ENCODE measurements around the gene POU2AF1. TPM values are rescaled to one million over a fixed set of nuclear protein-coding genes. Genes with fewer than 3 reads are reported as not detected.
A peak's percentile ranks its signal among the peaks of the same experiment; 100 is the strongest.

Gene POU2AF1
- total RNA-seq, 3 donors from 2014 or later: 0.16 to 5.6 (median 3.5) TPM

- H3K27me3 ChIP-seq: no peaks in the 10 kb centered on the region
- intact Hi-C loops (cut with DNase I; ENCODE audit: low total_unique reads): no loop called here
- no peaks in the 10 kb centered on the region for H3K9me3 ChIP-seq
- H3K4me3 ChIP-seq: no peak overlapping the region
- no peak for TF ChIP-seq CTCF (IDR thresholded peaks at IDR 0.05)
- TF ChIP-seq POLR2A (IDR thresholded peaks at IDR 0.05): no peak
- no peak for TF ChIP-seq POLR2AphosphoS5 (IDR thresholded peaks at IDR 0.05)
- no peaks in the 10 kb centered on the region for H3K4me1 ChIP-seq
- H3K27ac ChIP-seq: no peak overlapping the region
- H3K36me3 ChIP-seq: no peaks in the 10 kb centered on the region
- no peak for DNase-seq (ENCODE audit: low spot score in 2 of 2)
Measured at GRCh38 chr11:111365722-111366559, 13.1 kb downstream of the POU2AF1 start.

- TF ChIP-seq POLR2AphosphoS5 (IDR thresholded peaks at IDR 0.05): no peak
- no peak for TF ChIP-seq CTCF (IDR thresholded peaks at IDR 0.05)
- TF ChIP-seq POLR2A (IDR thresholded peaks at IDR 0.05): no peak
- intact Hi-C loops (cut with DNase I; ENCODE audit: low total_unique reads): no loop called here
- H3K4me1 ChIP-seq: no peaks in the 10 kb centered on the region
- no peaks in the 10 kb centered on the region for H3K9me3 ChIP-seq
- no peak for DNase-seq (ENCODE audit: low spot score in 2 of 2)
- H3K27me3 ChIP-seq: no peaks in the 10 kb centered on the region
- no peak overlapping the region for H3K27ac ChIP-seq
- H3K36me3 ChIP-seq: no peaks in the 10 kb centered on the region
- H3K4me3 ChIP-seq: no peak overlapping the region
Measured at GRCh38 chr11:111364503-111364902, 14.6 kb downstream of the POU2AF1 start.

DNA sequence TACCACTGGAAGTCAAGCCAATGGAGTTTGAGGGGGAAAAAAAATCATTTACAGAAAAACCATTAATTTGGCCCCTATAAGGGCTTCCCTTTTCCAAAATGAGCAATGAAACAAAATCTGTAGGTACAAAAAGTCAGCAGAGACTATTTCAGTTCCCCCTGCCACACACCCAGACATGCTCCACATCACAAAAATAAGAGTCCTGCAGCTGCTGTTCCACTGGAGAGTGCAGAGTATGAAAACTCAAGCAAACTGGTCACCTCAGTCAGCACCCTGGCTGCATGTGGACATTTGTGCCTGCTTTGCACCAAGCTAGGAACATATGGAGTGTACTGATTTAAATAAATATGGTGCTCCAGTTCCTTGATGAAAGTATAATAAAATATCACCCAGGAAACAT is 15.1 kb downstream of the POU2AF1 start:
- intact Hi-C loops (cut with DNase I; ENCODE audit: low total_unique reads): no loop called here
- Histone ChIP-seq H3K27me3 (no peaks in the 10 kb centered on the region), H3K27ac (no peak overlapping the region), H3K9me3 (no peaks in the 10 kb centered on the region), H3K36me3 (no peaks in the 10 kb centered on the region), H3K4me3 (no peak overlapping the region), H3K4me1 (no peaks in the 10 kb centered on the region)
- DNase-seq (ENCODE audit: low spot score in 2 of 2): no peak
- TF ChIP-seq POLR2A (IDR thresholded peaks at IDR 0.05) (no peak), CTCF (IDR thresholded peaks at IDR 0.05) (no peak), POLR2AphosphoS5 (IDR thresholded peaks at IDR 0.05) (no peak)

- Histone ChIP-seq H3K4me3 (no peak overlapping the region), H3K27me3 (no peaks in the 10 kb centered on the region), H3K27ac (no peak overlapping the region), H3K4me1 (no peaks in the 10 kb centered on the region), H3K36me3 (no peaks in the 10 kb centered on the region), H3K9me3 (no peaks in the 10 kb centered on the region)
- DNase-seq (ENCODE audit: low spot score in 2 of 2): peak in 1 of 2 donors; percentile 63
- intact Hi-C loops (cut with DNase I; ENCODE audit: low total_unique reads): no loop called here
- no peak for TF ChIP-seq CTCF (IDR thresholded peaks at IDR 0.05)
- no peak for TF ChIP-seq POLR2AphosphoS5 (IDR thresholded peaks at IDR 0.05)
- no peak for TF ChIP-seq POLR2A (IDR thresholded peaks at IDR 0.05)
Measured at GRCh38 chr11:111362887-111363411, 16.1 kb downstream of the POU2AF1 start.

DNA sequence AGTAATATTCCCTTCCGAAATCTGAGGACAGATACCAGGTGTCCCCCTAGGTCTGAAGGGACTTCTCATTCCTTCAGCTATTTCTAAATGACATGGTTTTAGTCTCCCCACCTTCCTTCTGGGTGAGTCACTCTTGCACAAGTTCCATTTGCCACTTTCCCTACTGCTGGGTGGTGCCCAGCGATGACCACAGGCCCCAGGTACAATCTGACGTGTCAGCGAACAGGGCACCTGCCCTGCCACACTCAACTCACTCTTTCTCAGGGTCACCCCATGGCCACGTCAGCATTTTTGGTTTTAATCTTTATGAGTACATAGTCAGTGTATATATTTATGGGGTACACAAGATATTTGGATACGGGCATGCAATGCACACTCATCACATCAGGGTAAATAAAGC is 17.2 kb downstream of the POU2AF1 start:
- H3K4me1 ChIP-seq: no peaks in the 10 kb centered on the region
- no peaks in the 10 kb centered on the region for H3K36me3 ChIP-seq
- H3K27me3 ChIP-seq: no peaks in the 10 kb centered on the region
- DNase-seq (ENCODE audit: low spot score in 2 of 2): no peak
- intact Hi-C loops (cut with DNase I; ENCODE audit: low total_unique reads): no loop called here
- H3K27ac ChIP-seq: no peak overlapping the region
- TF ChIP-seq CTCF (IDR thresholded peaks at IDR 0.05) (no peak), POLR2AphosphoS5 (IDR thresholded peaks at IDR 0.05) (no peak), POLR2A (IDR thresholded peaks at IDR 0.05) (no peak)
- H3K9me3 ChIP-seq: no peaks in the 10 kb centered on the region
- no peak overlapping the region for H3K4me3 ChIP-seq

All from breast epithelium (tissue), 4 donors.